Measurements from ENCODE around the gene ALDH1A1.

The ALDH1A1 gene

GRCh38 chr9:72974501-72974900, 21.6 kb upstream of the ALDH1A1 start:
- TF ChIP-seq GLIS3 (CRISPR knock-in tag; IDR thresholded peaks at IDR 0.05): no peak
- no peak for TF ChIP-seq POU6F1 (CRISPR knock-in tag; IDR thresholded peaks at IDR 0.05; ENCODE audit: borderline replicate concordance, low read depth)
- no peak for TF ChIP-seq RARB (CRISPR knock-in tag; IDR thresholded peaks at IDR 0.05)
- TF ChIP-seq ARNTL (CRISPR knock-in tag; IDR thresholded peaks at IDR 0.05; ENCODE audit: borderline replicate concordance, low read depth): no peak
- no peak for TF ChIP-seq ZNF565 (CRISPR knock-in tag; conservative IDR thresholded peaks at IDR 0.05; ENCODE audit: low read depth)
- TF ChIP-seq OSR1 (CRISPR knock-in tag; IDR thresholded peaks at IDR 0.05): no peak
- TF ChIP-seq ZFP30 (CRISPR knock-in tag; IDR thresholded peaks at IDR 0.05): no peak
- TF ChIP-seq, protein P1, sequence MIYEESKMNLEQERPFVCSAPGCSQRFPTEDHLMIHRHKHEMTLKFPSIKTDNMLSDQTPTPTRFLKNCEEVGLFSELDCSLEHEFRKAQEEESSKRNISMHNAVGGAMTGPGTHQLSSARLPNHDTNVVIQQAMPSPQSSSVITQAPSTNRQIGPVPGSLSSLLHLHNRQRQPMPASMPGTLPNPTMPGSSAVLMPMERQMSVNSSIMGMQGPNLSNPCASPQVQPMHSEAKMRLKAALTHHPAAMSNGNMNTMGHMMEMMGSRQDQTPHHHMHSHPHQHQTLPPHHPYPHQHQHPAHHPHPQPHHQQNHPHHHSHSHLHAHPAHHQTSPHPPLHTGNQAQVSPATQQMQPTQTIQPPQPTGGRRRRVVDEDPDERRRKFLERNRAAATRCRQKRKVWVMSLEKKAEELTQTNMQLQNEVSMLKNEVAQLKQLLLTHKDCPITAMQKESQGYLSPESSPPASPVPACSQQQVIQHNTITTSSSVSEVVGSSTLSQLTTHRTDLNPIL (CRISPR knock-in tag; IDR thresholded peaks at IDR 0.05; ENCODE audit: low read depth): no peak
- no peak for TF ChIP-seq CSDC2 (CRISPR knock-in tag; IDR thresholded peaks at IDR 0.05)
- no peak for TF ChIP-seq BACH2 (CRISPR knock-in tag; IDR thresholded peaks at IDR 0.05; ENCODE audit: borderline replicate concordance)
- TF ChIP-seq PATZ1 (CRISPR knock-in tag; IDR thresholded peaks at IDR 0.05; ENCODE audit: borderline replicate concordance): no peak
- TF ChIP-seq TCF4 (CRISPR knock-in tag; IDR thresholded peaks at IDR 0.05; ENCODE audit: borderline replicate concordance): no peak
- TF ChIP-seq ISL1 (CRISPR knock-in tag; IDR thresholded peaks at IDR 0.05): no peak
- TF ChIP-seq, protein P2, sequence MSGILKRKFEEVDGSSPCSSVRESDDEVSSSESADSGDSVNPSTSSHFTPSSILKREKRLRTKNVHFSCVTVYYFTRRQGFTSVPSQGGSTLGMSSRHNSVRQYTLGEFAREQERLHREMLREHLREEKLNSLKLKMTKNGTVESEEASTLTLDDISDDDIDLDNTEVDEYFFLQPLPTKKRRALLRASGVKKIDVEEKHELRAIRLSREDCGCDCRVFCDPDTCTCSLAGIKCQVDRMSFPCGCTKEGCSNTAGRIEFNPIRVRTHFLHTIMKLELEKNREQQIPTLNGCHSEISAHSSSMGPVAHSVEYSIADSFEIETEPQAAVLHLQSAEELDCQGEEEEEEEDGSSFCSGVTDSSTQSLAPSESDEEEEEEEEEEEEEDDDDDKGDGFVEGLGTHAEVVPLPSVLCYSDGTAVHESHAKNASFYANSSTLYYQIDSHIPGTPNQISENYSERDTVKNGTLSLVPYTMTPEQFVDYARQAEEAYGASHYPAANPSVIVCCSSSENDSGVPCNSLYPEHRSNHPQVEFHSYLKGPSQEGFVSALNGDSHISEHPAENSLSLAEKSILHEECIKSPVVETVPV (CRISPR knock-in tag; IDR thresholded peaks at IDR 0.05): no peak
- ATAC-seq: no peak

- no peak for ATAC-seq
- TF ChIP-seq ZFP30 (CRISPR knock-in tag; IDR thresholded peaks at IDR 0.05) (no peak), GLIS3 (CRISPR knock-in tag; IDR thresholded peaks at IDR 0.05) (no peak), ARNTL (CRISPR knock-in tag; IDR thresholded peaks at IDR 0.05; ENCODE audit: borderline replicate concordance, low read depth) (no peak), ZFP3 (CRISPR knock-in tag; IDR thresholded peaks at IDR 0.05) (no peak), OSR1 (CRISPR knock-in tag; IDR thresholded peaks at IDR 0.05) (no peak)
- TF ChIP-seq, protein P1 (CRISPR knock-in tag; IDR thresholded peaks at IDR 0.05; ENCODE audit: low read depth): no peak
Measured at GRCh38 chr9:72972636-72973035, 19.8 kb upstream of the ALDH1A1 start.

DNA sequence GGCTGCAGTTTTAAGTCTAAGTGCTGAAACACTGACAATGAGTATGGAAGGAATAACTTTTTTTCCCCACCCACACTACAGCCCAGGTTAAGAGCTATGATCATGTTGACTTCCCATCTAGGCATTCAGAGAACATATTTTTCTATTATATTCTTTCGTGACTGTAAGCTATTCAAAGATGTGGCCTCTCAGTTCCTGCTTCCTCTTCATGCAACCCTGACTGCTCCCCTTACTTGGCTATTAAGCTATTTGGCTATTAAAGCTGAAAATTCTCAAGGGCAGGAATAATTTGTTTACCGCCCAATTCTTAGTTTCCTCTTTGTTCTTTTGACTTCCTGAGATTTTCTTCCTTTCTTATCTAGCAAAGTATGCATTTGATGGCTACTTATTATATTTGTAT, 18.6 kb upstream of the ALDH1A1 start:
- no peak for TF ChIP-seq ISL1 (CRISPR knock-in tag; IDR thresholded peaks at IDR 0.05)
- no peak for TF ChIP-seq RARB (CRISPR knock-in tag; IDR thresholded peaks at IDR 0.05)
- no peak for TF ChIP-seq ZNF70 (CRISPR knock-in tag; IDR thresholded peaks at IDR 0.05)
- TF ChIP-seq, protein P2 (CRISPR knock-in tag; IDR thresholded peaks at IDR 0.05): no peak
- TF ChIP-seq, protein P1 (CRISPR knock-in tag; IDR thresholded peaks at IDR 0.05; ENCODE audit: low read depth): no peak
- TF ChIP-seq, protein P3, sequence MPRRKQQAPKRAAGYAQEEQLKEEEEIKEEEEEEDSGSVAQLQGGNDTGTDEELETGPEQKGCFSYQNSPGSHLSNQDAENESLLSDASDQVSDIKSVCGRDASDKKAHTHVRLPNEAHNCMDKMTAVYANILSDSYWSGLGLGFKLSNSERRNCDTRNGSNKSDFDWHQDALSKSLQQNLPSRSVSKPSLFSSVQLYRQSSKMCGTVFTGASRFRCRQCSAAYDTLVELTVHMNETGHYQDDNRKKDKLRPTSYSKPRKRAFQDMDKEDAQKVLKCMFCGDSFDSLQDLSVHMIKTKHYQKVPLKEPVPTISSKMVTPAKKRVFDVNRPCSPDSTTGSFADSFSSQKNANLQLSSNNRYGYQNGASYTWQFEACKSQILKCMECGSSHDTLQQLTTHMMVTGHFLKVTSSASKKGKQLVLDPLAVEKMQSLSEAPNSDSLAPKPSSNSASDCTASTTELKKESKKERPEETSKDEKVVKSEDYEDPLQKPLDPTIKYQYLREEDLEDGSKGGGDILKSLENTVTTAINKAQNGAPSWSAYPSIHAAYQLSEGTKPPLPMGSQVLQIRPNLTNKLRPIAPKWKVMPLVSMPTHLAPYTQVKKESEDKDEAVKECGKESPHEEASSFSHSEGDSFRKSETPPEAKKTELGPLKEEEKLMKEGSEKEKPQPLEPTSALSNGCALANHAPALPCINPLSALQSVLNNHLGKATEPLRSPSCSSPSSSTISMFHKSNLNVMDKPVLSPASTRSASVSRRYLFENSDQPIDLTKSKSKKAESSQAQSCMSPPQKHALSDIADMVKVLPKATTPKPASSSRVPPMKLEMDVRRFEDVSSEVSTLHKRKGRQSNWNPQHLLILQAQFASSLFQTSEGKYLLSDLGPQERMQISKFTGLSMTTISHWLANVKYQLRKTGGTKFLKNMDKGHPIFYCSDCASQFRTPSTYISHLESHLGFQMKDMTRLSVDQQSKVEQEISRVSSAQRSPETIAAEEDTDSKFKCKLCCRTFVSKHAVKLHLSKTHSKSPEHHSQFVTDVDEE (CRISPR knock-in tag; IDR thresholded peaks at IDR 0.05): no peak
- no peak for TF ChIP-seq ZNF565 (CRISPR knock-in tag; conservative IDR thresholded peaks at IDR 0.05; ENCODE audit: low read depth)
- no peak for TF ChIP-seq ZFP3 (CRISPR knock-in tag; IDR thresholded peaks at IDR 0.05)
- no peak for TF ChIP-seq PPARA (CRISPR knock-in tag; IDR thresholded peaks at IDR 0.05; ENCODE audit: borderline replicate concordance)
- no peak for ATAC-seq
